G401.6 (cell line): ENCODE results near the gene OSBPL3.

Experiments
- FAIRE-seq: peaks from 2 replicates; lab custom pipeline; 2012; peaks lifted over from hg19 to GRCh38; lab: Jason Lieb, UNC

The OSBPL3 gene

GRCh38 chr7:24861336-24861735 lies 118.6 kb downstream of the OSBPL3 start:
- no peak for FAIRE-seq

- FAIRE-seq, result no peak
Measured at GRCh38 chr7:24860611-24861010, 119.4 kb downstream of the OSBPL3 start.

- FAIRE-seq, result no peak
Measured at GRCh38 chr7:24858108-24858977, 121.6 kb downstream of the OSBPL3 start.

DNA sequence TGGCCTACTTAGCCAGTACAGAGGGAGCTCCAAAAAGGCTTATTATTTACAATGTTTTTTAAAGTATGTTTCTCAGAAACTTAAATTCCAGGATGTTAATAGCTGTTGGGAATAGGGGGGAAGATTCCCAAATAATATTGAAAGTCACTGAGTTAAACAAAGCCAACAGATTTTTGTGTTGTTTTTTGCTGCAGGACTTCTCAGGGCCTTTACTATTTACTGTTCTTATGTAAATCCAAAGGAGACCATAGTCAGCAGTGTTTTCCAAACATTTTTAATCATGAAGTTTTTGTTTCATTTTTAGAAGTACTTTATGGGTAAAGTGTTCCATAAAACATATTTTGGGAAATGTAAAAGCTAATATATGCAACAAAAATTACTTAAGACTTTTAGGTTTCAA lies 122.4 kb downstream of the OSBPL3 start:
- FAIRE-seq, result no peak

GRCh38 chr7:24854866-24855265 lies 125.1 kb downstream of the OSBPL3 start:
- FAIRE-seq, result no peak

DNA sequence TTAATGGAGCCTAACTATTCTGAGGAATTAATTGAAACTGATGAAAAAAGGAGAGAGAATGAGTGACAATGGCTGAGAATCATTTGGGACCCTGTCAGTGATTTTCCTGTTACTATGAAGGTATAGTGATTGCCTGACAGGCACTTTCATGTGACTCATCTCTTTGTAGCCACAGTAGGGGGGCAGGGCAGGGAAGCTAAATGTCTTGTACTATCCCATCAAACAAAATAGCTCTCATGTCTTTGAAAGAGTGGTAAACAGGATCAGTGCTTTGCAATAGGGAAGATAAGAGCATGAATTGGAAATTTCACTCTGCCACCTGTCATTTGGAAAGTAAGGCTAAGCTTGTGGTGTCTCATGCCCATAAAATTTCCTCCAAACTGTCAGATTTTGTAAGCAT lies 128.2 kb downstream of the OSBPL3 start:
- FAIRE-seq, result no peak

DNA sequence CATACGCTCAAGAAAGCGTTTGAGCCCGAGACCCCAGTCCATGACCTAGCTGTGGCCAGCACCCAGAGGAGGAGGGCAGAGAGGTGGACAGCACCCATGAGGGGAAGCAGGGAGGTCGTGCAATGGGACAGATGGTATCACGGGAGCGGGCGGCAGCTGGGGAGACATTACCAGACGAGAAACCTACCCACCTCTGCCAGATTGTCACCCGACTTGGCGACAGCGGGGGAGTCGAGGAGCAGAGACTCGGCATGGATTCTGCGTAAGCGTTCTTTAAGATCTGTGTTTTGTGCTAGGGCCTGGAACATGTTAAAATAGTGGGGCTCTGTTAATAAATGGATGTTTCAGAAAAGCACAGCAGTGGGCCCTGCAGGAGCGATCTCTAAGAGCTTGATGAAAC lies 131.1 kb downstream of the OSBPL3 start:
- FAIRE-seq, result no peak

DNA sequence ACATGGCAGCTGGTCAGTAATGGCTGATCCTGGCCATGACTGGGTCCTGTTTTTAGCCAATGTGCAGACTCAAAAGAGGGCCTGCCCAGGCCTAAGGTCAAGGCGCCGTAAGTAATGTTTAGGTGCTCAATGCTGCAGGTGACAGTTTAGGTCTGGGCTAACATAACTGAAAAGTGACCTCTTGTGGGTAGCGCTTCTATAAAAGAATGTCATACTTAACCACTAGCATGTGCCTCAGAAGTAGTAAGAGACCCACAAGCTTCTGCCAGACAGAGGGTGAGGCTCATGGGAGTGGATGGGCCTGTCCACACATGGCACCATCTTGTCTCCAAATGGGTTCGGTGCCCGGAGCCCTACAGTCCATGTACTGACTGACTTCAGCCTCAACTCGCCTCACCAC lies 132.2 kb downstream of the OSBPL3 start:
- FAIRE-seq, result no peak

GRCh38 chr7:24843821-24844434 lies 136.1 kb downstream of the OSBPL3 start:
- no peak for FAIRE-seq

DNA sequence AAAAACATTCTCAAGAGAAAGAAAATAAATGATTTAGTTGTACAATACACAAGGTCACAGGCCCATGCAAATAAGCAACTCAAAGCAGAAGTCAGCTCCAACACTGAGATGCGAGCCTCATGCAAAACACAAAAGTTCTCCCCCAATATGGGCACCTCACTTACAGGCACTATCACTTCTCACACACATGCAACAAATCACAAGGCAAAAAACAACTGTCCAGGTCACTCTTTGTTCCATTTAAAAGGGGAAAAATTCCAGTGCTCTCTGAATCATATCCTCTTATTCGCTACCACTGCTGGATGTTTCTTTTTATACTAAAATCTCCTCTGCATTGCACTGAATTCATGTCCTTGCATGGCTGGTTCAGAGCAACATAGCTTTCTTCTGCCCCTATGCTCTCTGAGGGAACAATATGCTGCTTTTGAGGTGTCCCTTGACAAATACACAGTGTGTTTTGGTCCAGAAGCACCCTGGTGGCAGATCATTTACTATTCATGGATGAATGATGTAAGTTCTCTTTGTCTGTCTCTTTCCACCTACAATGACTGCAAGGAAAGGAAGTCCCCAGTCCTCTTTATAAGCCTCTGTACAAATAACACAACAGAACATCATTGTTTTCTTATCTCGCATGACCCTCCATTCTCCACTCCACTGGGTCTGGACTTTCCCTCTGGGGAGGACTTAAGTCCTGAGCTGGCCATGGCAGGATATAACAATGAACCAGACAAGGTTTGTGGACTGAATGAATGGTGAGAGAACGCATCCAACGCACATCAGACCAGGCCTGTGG lies 137.3 kb downstream of the OSBPL3 start:
- no peak for FAIRE-seq

DNA sequence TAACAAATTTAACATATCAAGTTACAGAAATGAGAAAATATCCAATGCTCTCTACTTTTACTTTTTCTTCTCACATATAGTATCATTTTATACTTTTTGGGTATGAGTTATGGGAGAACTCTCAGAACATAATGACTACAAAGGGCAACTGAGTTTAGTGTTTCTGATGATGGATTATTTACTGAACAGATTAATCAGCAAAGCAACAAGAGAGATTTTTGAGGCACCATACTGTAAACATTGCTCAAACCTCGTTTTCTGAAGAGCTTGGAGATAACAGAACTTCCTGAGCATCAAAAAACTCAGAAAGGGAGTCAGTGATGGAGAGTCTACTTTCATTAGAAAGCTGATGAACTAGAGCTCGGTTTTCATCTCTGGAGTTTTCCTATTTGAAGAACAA lies 137.9 kb downstream of the OSBPL3 start:
- FAIRE-seq, result no peak

DNA sequence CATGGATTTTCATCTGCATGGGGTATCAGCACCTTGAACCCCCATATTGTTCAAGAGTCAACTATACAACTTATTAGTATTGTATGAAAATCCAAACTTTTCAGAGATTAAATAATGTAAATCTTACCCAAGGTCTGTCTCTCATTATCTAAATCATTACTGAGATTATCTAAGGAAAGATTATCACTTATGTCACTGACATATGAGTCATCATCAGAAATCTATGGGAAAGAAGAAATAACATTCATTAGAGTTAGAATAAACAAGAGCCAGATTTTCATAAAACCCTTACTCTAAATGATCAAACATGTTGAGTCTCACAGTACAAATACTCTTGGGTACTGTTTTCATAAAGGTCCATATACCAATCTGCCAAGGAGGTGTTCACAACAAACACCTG lies 139.4 kb downstream of the OSBPL3 start:
- no peak for FAIRE-seq

DNA sequence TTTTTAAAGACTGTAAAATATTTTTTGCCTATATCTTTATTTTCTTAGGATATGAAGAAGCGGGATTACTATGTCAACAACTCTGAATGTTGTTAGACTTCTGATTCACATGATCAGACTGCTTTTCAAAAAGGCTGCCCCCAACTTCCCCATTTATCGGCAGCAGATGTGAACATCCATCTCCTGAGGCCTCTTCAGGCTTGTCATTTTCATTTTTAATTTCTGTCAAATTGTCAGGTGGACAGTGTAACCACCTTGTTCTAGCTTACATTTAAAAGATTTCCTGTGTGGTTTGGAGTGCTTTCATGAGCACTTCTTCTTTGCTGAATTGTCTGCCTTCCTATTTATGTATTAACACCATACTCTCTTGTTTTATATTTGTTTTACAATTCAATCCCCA lies 143.9 kb downstream of the OSBPL3 start:
- FAIRE-seq, result no peak

DNA sequence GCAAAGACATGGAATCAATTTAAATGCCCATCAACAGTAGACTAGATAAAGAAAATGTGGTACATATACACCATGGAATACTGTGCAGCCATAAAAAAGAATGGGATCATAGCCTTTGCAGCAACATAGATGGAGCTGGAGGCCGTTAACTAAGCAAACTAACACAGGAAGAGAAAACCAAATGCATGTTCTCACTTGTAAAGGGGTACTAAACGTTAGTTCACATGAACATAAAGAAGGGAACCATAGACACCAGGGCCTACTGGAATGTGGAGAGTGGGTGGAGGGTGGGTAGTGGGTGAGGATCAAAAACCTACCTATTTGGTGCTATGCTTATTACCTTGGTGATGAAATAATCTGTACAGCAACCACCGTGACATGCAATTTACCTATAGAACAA lies 144.3 kb downstream of the OSBPL3 start:
- no peak for FAIRE-seq

DNA sequence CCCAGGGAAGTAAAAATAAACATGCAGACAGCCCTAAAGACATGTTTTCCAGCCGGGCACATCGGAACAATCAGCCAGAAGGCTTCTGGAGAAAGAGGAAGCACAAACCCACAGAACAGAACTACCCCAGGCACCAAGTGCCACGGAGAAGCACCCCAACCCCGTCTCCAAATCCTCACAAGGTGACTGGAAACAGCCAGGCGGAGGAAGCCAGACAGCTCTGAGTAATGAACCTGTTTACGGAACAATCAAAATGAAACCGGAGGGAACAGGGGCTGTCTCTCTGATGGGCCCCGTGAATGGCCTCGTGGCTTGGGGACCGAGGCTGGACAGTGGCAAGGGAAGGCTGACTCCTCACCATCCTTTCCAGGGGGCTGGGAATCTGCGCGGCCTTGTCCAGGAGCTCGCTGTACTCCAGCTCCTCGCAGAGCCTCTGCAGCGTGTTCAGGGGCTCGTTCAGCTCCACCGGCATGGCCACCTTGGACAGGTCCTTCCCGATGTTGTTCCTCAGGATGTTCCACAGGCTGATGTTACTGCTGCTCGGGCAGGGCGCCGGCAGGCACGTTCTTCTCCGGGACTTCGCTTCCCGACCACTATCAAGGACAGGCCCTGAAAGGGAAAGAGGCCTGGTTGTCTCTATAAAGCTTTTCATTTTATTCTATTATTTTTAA lies 145.7 kb downstream of the OSBPL3 start:
- FAIRE-seq, result no peak

- no peak for FAIRE-seq
Measured at GRCh38 chr7:24833549-24833948, 146.4 kb downstream of the OSBPL3 start.

GRCh38 chr7:24831240-24831639 lies 148.7 kb downstream of the OSBPL3 start:
- no peak for FAIRE-seq

DNA sequence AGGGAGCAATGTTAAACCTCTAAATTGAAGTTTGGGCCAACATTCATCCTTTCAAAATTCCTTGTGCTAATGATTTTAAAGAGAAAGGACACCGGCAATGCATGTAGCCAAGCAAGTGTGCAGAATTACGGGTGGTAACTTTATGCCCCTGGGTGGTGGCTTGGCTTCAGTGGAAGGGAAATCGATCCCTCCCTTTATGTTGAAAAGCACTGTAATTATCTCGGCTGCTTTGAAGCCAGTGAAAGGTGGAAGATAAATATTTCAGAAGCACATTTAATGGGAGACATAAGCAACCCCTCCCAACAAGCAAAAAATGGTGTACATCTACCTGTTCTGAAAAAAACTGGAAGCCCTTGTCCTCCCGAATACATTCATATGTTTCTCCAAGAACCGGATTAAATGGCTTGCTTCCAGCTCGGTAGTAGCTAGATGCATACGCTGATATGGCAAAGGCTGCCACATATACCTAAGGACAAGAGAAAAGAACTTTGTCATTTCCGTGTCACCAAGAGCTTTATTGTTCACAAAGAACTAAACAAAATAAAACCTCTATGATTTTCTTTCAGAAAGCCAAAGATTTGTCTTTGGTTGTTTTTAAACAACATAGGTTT lies 149.4 kb downstream of the OSBPL3 start:
- no peak for FAIRE-seq

- no peak for FAIRE-seq
Measured at GRCh38 chr7:24829787-24830186, 150.2 kb downstream of the OSBPL3 start.

- no peak for FAIRE-seq
Measured at GRCh38 chr7:24828891-24829661, 150.9 kb downstream of the OSBPL3 start.

DNA sequence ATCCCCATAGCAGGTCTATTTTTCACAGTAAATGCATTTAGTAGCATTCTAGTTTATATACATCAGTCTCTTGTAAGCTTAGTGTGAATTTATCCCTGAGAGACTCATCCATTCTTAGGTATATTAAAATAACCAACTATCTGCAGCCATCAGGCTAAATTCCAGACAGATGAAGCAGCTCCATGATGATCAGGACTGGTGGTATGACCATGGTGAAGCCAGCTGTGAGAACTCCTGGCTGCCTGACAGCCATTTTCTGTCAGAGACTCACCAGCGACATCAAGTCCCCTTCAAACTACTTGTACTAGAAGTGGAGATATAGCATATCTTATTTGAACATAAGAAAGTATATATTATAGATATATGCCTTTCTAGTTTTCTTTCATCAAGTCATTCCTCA lies 152.4 kb downstream of the OSBPL3 start:
- FAIRE-seq, result no peak
